ENCODE data around the gene LRP11. TPM values are rescaled to one million over a fixed set of nuclear protein-coding genes. Genes with fewer than 3 reads are reported as not detected.

The LRP11 gene
- total RNA-seq, 1 donor from 2014 or later, result 17.8 TPM

DNA sequence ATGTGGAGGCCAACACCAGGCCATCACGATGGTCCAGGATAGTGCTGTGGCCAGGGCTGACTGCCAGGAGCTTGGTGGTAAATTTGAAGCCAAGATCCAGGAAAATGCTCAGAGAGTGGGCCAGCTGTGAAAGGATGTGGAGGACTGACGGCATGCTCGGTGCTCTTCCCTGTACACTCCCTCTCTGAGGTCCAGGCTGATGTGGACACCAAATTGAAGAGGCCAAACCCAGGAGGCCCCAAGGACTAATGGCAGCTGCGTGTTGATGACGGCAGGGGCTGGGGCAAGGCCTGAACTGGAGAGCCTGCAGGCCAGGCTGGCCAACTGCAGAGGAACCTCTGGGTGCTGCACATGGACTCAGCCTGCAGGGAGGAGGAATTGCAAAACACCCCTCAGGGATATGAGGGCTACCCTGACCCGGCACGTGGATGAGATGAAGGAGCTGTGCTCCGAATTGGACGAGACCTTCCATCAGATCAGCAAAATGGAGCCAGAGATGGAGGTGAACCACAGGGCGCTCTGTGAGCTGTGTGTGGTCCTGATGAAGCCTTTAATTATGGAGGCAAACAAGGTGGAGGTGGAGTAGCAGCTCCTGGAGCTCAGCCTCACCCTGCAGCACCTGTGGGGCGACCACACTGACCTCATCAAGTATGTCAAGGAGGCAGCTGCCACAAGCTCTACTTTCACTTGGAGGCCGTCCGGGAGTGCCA, 40.7 kb upstream of the LRP11 start:
- H3K27me3 Mint-ChIP-seq (ENCODE audit: low read depth), result peaks cover 58% of the 10 kb centered on the region
- no peaks in the 10 kb centered on the region for H3K36me3 Mint-ChIP-seq
- TF ChIP-seq CTCF (IDR thresholded peaks at IDR 0.05; ENCODE audit: unreplicated experiment), result no peak
- H3K27ac Mint-ChIP-seq, result no peak overlapping the region
- H3K9me3 Mint-ChIP-seq, result peaks cover 21% of the 10 kb centered on the region
- no peaks in the 10 kb centered on the region for H3K4me1 Mint-ChIP-seq
- no peak for DNase-seq (ENCODE audit: low spot score in 2 of 2, unreplicated experiment in 2 of 2)
- no peak overlapping the region for H3K4me3 Mint-ChIP-seq

DNA sequence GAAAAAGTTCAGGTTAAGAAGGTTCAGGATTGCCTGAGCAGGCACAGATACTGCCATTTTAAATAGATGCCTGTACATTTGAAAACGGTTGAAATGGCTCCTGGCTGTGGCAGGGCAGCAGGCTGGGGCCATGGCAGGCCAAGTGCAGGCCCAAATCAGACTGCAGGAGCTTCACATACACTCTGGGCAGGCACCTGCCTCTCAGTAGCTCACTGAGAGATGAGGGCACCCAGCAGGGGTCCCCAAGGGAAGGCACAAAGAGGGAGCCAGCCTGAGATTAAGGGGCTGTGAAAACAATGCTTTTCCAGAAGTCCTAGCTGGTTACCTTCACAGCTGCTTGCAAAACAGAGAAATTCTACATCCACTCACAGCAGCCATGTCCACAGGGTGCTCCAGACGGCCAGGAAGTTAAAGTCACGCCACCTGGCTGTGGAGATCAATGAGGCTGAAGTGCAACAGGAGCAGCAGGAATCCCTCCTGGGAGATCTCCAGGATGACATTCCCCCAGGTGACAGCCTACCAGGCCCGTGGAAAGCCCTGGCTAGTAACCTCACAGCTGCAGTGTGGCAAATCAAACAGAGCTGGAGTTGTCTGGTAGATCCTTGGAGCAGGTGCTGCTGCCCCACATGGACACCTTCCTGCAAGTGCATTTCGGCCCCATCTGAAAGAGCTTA, 39.9 kb upstream of the LRP11 start:
- Mint-ChIP-seq H3K27me3 (ENCODE audit: low read depth) (peaks cover 64% of the 10 kb centered on the region), H3K4me1 (no peaks in the 10 kb centered on the region), H3K4me3 (no peak overlapping the region), H3K27ac (no peak overlapping the region), H3K9me3 (peaks cover 17% of the 10 kb centered on the region), H3K36me3 (no peaks in the 10 kb centered on the region)
- no peak for TF ChIP-seq CTCF (IDR thresholded peaks at IDR 0.05; ENCODE audit: unreplicated experiment)
- DNase-seq (ENCODE audit: low spot score in 2 of 2, unreplicated experiment in 2 of 2), result no peak

DNA sequence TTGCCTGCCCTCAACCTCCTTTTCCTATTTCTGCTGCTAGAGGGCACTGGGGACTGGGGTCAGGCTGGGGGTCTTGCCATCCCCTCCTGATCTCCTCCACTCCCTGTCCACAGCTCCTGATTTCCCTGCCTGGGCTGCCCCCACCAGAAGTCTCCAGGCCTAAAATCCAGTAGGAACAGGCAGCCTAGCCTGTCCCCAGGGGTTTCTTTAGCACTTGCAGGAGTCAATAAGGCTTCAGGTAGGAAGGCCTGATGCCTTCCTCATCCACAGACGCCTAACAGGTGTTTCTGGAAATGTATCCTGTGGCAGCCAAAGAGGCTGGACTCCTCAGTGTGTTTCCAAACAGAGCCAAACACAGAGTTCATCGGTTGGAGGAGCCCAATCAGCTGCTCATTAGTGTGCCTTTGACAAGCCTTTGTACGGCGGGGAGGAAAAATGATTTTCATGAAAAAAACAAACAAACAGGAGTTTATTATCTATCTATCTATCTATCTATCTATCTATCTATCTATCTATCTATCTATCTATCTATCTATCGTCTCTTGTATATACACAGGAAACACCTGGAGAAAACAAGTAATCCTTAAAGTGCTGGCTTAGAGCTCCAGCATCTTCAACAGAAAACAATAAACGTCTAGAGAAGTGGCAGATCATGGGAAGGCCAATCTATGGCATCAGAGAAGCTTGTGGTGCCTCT, 37.4 kb upstream of the LRP11 start:
- peaks cover 74% of the 10 kb centered on the region for H3K27me3 Mint-ChIP-seq (ENCODE audit: low read depth)
- H3K27ac Mint-ChIP-seq, result no peak overlapping the region

GRCh38 chr6:149900620-149901443, 36.7 kb upstream of the LRP11 start:
- no peak overlapping the region for H3K4me3 Mint-ChIP-seq

More for the DNA sequence above, 37.4 kb upstream of the LRP11 start:
- Mint-ChIP-seq H3K4me1 (no peaks in the 10 kb centered on the region), H3K4me3 (no peak overlapping the region), H3K9me3 (no peaks in the 10 kb centered on the region), H3K36me3 (no peaks in the 10 kb centered on the region)
- no peak for TF ChIP-seq CTCF (IDR thresholded peaks at IDR 0.05; ENCODE audit: unreplicated experiment)
- DNase-seq (ENCODE audit: low spot score in 2 of 2, unreplicated experiment in 2 of 2), result no peak

More at GRCh38 chr6:149900620-149901443, 36.7 kb upstream of the LRP11 start:
- no peak overlapping the region for H3K27ac Mint-ChIP-seq
- H3K36me3 Mint-ChIP-seq, result no peaks in the 10 kb centered on the region
- no peak for DNase-seq (ENCODE audit: low spot score in 2 of 2, unreplicated experiment in 2 of 2)
- peaks cover 70% of the 10 kb centered on the region for H3K27me3 Mint-ChIP-seq (ENCODE audit: low read depth)
- peaks cover 2% of the 10 kb centered on the region for H3K4me1 Mint-ChIP-seq
- no peak for TF ChIP-seq CTCF (IDR thresholded peaks at IDR 0.05; ENCODE audit: unreplicated experiment)
- no peaks in the 10 kb centered on the region for H3K9me3 Mint-ChIP-seq
